Choroid plexus epithelial cell (primary cell): ENCODE data around the gene ATP9B.

Experiments used
- DNase-seq: peaks from one replicate; pipeline ENCODE4 v3.0.0-alpha.2; 2010; ENCODE audit warnings: low read depth
- H3K4me3 ChIP-seq: 2 replicates; pipeline ENCODE4 v1.5.1; 2011; ENCODE audit warnings: low read depth, mild to moderate bottlenecking, control low read depth, low read length, moderate library complexity
- TF ChIP-seq, protein P1 (sequence below): conservative IDR thresholded peaks from 2 replicates; pipeline ENCODE4 v1.5.1; 2011; ENCODE audit warnings: low read depth, mild to moderate bottlenecking, control low read depth, inconsistent platforms, low read length, moderate library complexity

ATP9B gene

DNA sequence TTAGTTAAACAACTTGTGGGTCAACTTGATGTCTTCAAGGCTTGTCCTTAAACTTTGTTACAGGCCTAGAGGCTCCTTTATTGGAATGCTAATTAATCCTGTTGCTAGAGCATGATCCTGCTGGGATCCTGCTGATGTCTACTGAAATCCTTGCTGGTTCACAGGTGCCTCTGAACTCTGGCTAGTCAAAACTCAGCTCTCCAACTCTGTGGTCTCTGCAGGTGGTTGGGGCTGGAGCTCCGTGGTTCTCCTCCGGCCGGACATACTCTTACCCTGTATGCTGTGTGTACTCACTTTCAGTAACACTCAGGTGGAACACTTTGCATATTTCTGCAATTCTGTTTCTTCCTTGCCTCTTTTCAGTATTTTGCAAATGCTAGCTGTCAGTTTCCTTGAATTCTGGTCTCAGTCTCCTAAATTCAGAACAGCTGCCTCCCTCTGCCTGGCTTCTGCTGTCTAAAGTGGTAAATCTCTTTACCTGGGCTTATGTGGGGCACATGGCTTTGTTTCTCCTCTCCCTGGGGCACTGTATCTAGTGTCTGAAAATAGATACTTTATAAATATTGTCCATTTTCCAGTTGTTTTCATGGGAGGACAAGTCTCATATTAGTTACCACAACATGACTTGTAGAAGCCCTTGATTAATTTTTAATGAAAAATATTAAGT is 113.0 kb downstream of the ATP9B start:
- no peak overlapping the region for H3K4me3 ChIP-seq
- DNase-seq: no peak
- TF ChIP-seq, protein P1, sequence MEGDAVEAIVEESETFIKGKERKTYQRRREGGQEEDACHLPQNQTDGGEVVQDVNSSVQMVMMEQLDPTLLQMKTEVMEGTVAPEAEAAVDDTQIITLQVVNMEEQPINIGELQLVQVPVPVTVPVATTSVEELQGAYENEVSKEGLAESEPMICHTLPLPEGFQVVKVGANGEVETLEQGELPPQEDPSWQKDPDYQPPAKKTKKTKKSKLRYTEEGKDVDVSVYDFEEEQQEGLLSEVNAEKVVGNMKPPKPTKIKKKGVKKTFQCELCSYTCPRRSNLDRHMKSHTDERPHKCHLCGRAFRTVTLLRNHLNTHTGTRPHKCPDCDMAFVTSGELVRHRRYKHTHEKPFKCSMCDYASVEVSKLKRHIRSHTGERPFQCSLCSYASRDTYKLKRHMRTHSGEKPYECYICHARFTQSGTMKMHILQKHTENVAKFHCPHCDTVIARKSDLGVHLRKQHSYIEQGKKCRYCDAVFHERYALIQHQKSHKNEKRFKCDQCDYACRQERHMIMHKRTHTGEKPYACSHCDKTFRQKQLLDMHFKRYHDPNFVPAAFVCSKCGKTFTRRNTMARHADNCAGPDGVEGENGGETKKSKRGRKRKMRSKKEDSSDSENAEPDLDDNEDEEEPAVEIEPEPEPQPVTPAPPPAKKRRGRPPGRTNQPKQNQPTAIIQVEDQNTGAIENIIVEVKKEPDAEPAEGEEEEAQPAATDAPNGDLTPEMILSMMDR: no peak

DNA sequence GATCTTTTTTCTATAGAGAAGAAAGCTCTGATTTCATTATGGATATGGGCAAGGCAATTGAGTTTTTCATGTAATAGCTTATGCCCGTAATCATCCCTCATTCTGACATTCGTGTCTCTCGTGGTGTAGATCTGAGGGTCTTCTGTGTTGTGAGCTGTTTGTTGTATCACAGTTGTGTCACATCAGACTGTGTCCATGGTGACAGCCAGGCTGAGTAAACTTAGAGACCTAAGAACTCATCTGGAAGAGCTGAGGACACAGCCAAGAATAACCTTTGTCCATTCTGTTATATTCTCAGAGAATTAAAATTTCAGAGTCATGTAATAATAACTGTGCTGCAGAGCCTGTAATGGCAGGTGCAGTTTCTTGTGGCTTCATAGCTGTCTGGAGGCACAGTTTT is 116.5 kb downstream of the ATP9B start:
- TF ChIP-seq, protein P1: no peak
- no peak for DNase-seq
- no peak overlapping the region for H3K4me3 ChIP-seq

DNA sequence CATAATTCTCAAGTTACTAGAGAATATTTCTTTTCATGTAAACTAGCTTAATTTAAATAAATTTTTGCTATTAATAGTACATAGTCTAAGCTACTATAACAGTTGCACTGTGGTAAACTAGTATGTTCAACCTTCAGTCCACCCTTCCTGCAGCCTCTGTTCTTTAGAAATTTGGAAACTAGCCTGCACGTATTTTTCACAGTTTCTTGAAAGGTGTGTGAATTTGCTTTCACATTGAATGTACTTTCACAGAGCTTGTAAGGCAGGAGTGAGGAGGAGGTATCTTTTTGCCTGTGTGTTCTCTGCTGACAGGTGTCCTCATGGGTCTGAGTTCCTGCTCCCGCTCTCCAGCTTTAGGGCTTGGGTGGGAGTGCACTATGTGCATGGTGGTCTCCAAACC is 117.5 kb downstream of the ATP9B start:
- H3K4me3 ChIP-seq: no peak overlapping the region
- TF ChIP-seq, protein P1: no peak
- no peak for DNase-seq

DNA sequence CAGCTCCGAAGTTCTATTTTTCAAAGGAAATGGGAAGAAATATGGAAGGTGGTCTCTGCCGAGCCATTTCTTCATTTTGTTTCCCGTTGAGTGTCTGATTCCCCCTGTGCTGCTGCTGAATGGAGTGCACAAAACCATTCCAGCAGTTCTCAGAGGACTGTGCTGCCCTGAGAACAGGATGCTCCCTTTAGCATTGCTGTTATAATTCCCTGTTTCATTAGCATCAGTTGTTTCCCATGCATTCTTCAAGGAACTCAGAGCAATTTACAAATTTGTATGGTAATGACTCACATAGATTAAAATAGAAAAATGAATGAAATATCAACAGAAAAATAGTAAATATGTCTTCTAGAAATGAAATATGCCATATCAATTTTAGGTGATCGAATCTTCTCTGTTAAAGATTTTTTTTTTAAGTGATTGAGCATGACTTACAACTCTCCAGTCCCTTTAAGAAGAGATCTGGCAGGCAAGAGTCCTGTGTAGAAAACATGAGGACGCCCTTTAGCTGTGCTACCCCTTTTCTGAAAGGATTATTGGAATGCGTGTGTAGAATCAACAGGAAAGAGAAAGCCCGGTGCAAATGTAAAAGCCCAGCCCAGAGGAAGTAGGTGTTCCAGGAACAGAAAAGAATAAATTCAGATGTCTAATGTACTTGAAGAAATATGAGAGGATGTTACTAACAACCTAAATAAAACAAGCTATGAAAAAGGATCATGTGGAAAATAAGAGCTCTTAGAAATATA is 118.5 kb downstream of the ATP9B start:
- DNase-seq: no peak
- TF ChIP-seq, protein P1: no peak
- no peak overlapping the region for H3K4me3 ChIP-seq

- no peak overlapping the region for H3K4me3 ChIP-seq
- no peak for DNase-seq
- TF ChIP-seq, protein P1: no peak
These were observed 122.2 kb downstream of the ATP9B start for GRCh38 chr18:79191418-79191817.

DNA sequence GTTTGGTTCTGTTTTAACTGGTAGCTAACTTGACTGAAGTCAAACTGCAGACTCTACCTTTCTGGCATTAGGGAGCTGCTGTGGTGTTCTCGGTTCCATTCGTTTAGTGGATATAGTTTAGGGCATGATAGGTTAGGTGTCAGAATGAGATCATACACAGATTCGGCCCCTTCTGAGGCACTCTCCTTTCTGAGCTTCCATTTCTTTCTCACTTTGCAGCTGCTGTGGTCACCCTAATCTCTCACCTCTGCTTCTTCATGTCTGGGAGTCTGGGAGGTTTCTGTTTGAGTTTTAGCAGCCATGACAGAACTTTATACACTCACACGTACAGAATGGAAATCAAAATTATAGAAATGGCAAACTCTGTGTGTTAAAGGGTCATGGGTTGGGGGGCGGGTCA is 122.8 kb downstream of the ATP9B start:
- no peak overlapping the region for H3K4me3 ChIP-seq
- no peak for DNase-seq
- TF ChIP-seq, protein P1: no peak

DNA sequence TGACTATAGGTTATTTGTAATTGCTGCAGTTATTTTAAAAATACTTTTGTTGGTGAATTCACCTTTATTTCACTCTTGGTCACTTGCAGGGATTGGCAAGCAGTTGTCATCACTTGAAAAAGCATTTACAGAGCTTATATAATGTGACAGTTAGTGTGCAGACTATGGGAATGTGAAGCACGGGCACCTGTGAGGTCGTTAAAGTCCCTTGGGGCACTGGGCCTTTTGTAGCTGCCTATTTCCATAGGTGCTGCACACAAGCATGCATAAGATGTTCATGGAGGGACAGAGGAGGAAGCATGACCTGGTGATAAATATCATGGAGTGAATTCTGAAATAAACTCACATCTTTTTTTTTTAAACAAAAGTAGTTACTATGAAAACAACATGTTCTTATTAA is 124.6 kb downstream of the ATP9B start:
- TF ChIP-seq, protein P1: no peak
- no peak overlapping the region for H3K4me3 ChIP-seq
- no peak for DNase-seq
